CD14-positive monocyte (primary cell): ENCODE data around the gene AFF3. TPM values are rescaled to one million over a fixed set of nuclear protein-coding genes. Genes with fewer than 3 reads are reported as not detected.

Experiments used
- DNase-seq, 3 donors: peaks; one replicate each; pipeline ENCODE4 v3.0.0-alpha.2; 2011 to 2022
- H2AFZ ChIP-seq: 2 replicates; pipeline ENCODE4 v1.6.0; 2012; ENCODE audit warnings: mild to moderate bottlenecking, low read depth, low read length, inconsistent platforms; ENCODE audit not compliant: insufficient read depth, poor library complexity, severe bottlenecking
- H3K27ac ChIP-seq, 2 donors: 1 replicate in 1 of 2; 2 replicates in 1 of 2; pipeline ENCODE4 v1.5.1; 2012 to 2013; ENCODE audit warnings: low read length in 2 of 2, control low read depth in 1 of 2, inconsistent platforms in 1 of 2, low read depth in 1 of 2, mild to moderate bottlenecking in 1 of 2
- H3K27me3 ChIP-seq, 2 donors: one replicate each; pipeline versions ENCODE4 v1.6.0 to v1.6.1; 2011 to 2013; ENCODE audit warnings: low read length in 2 of 2; ENCODE audit not compliant: control insufficient read depth in 2 of 2, insufficient read depth in 2 of 2
- H3K36me3 ChIP-seq, 2 donors: replicated peaks in 1 of 2; 1 replicate in 1 of 2; 2 replicates in 1 of 2; pipeline versions ENCODE4 v1.5.1 to v1.6.1; 2012 to 2013; ENCODE audit warnings: low read length in 2 of 2, control low read depth in 1 of 2, inconsistent platforms in 1 of 2, mild to moderate bottlenecking in 1 of 2; ENCODE audit not compliant: insufficient read depth in 2 of 2, control insufficient read depth in 1 of 2
- H3K4me1 ChIP-seq, 2 donors: 1 replicate in 1 of 2; 2 replicates in 1 of 2; pipeline versions ENCODE4 v1.5.1 to v1.6.1; 2012 to 2013; ENCODE audit warnings: low read length in 2 of 2, control low read depth in 1 of 2, inconsistent platforms in 1 of 2, mild to moderate bottlenecking in 1 of 2, moderate library complexity in 1 of 2; ENCODE audit not compliant: insufficient read depth in 2 of 2, control insufficient read depth in 1 of 2
- H3K4me2 ChIP-seq: replicated peaks from 2 replicates; pipeline ENCODE3; 2012; ENCODE audit warnings: low read length, moderate library complexity, mild to moderate bottlenecking; ENCODE audit not compliant: poor library complexity, severe bottlenecking; ENCODE audit errors: extremely low read depth
- H3K4me3 ChIP-seq, 3 experiments: fragments of 200-600 bp in 1 of 3; sonication (generic) in 1 of 3; replicated peaks in 1 of 3; 1 replicate in 2 of 3; 2 replicates in 1 of 3; pipeline ENCODE4 v1.5.1; 2011 to 2013; ENCODE audit warnings: low read length in 3 of 3, mild to moderate bottlenecking in 3 of 3, control low read depth in 2 of 3, low read depth in 2 of 3, inconsistent platforms in 1 of 3, moderate library complexity in 1 of 3
- H3K79me2 ChIP-seq: 2 replicates; pipeline ENCODE4 v1.6.0; 2012; ENCODE audit warnings: mild to moderate bottlenecking, control low read depth, inconsistent platforms, low read length, moderate library complexity; ENCODE audit not compliant: insufficient read depth
- H3K9ac ChIP-seq: 2 replicates; pipeline ENCODE4 v1.6.0; 2017; ENCODE audit warnings: low read length, mild to moderate bottlenecking; ENCODE audit not compliant: insufficient read depth, poor library complexity, severe bottlenecking
- H3K9me3 ChIP-seq, 2 donors: replicated peaks in 1 of 2; 1 replicate in 1 of 2; 2 replicates in 1 of 2; pipeline versions ENCODE4 v1.5.1 to v1.6.1; 2012 to 2013; ENCODE audit warnings: low read length in 2 of 2, control low read depth in 1 of 2; ENCODE audit not compliant: control insufficient read depth in 1 of 2, insufficient read depth in 1 of 2
- H4K20me1 ChIP-seq: 2 replicates; pipeline ENCODE4 v1.6.0; 2012; ENCODE audit warnings: mild to moderate bottlenecking, low read length, control low read depth, moderate library complexity; ENCODE audit not compliant: insufficient read depth
- H3K27ac Mint-ChIP-seq, 7 donors: one replicate each; pipeline ENCODE4 v1.8.0; 2020; ENCODE audit warnings: mild to moderate bottlenecking in 7 of 7, mixed read lengths in 7 of 7, moderate library complexity in 6 of 7, inconsistent platforms in 2 of 7
- H3K27me3 Mint-ChIP-seq, 3 donors: one replicate each; pipeline ENCODE4 v1.8.0; 2021 to 2022; ENCODE audit warnings: low read depth in 3 of 3, mild to moderate bottlenecking in 3 of 3, mixed read lengths in 3 of 3, moderate library complexity in 3 of 3, inconsistent platforms in 1 of 3
- H3K36me3 Mint-ChIP-seq, 2 donors: one replicate each; pipeline ENCODE4 v1.8.0; 2020; ENCODE audit warnings: mixed read lengths in 2 of 2, inconsistent platforms in 1 of 2, mild to moderate bottlenecking in 1 of 2
- H3K4me1 Mint-ChIP-seq: one replicate; pipeline ENCODE4 v1.8.0; 2020; ENCODE audit warnings: mild to moderate bottlenecking, mixed read lengths
- H3K4me3 Mint-ChIP-seq, 2 donors: one replicate each; pipeline ENCODE4 v1.8.0; 2020; ENCODE audit warnings: mild to moderate bottlenecking in 2 of 2, mixed read lengths in 2 of 2, moderate library complexity in 1 of 2
- H3K9me3 Mint-ChIP-seq, 7 donors: one replicate each; pipeline ENCODE4 v1.8.0; 2020 to 2022; ENCODE audit warnings: mixed read lengths in 7 of 7, mild to moderate bottlenecking in 6 of 7, moderate library complexity in 6 of 7, inconsistent platforms in 2 of 7
- WGBS: methylation state at CpG from one replicate; pipeline ENCODE4 v1.1.5; 2013; ENCODE audit warnings: missing lambda C conversion rate; ENCODE audit not compliant: insufficient coverage; 5-methylcytosine and 5-hydroxymethylcytosine counted together
- intact Hi-C, 2 donors: fragments of 100-400 bp; cut with micrococcal nuclease; formaldehyde crosslinking; loops; one replicate each; pipeline versions ENCODE4 v1.15.0 to v1.15.1; 2023
- polyA plus RNA-seq, 3 donors: library from polyadenylated mRNA; depleted of rRNA in 1 of 3; unstranded in 2 of 3; stranded (reverse) in 1 of 3; fragments of 300-500 nt in 2 of 3; fragments of >200 nt in 1 of 3; fragmentation: Illumina TruSeq in 2 of 3; gene quantifications; 1 replicate in 2 of 3; 2 replicates in 1 of 3; pipeline ENCODE4 v1.2.3, GENCODE V29; 2012 to 2021
- TF ChIP-seq, protein P1 (sequence below): fragments of 200-600 bp; IDR thresholded peaks from one replicate; pipeline ENCODE4 v1.8.0; 2022; ENCODE audit warnings: antibody characterized with exemption, mild to moderate bottlenecking

Gene AFF3
- polyA plus RNA-seq, 3 donors: 0.17 to 4.1 (median 0.49) TPM

DNA sequence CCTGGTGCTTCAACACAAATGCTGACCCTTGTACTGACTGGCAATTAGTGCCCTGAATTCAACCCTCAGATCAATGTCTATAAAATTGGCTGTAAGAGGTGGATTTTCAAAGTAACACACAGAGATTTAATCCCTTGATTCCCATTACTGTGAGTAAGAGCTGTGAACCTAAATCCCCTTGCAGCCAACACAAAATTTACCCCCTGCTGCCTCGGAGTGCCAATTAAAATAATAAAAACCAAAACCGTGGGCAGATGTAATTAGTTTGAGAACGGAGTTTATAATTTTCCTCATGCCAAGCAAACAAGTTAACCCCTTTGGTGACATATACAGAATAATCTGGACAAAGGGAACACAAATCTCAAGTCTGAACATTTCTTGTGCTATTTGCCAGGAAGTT is 596.8 kb downstream of the AFF3 start:
- H3K4me2 ChIP-seq: no peak overlapping the region
- H4K20me1 ChIP-seq: no peaks in the 10 kb centered on the region
- no peaks in the 10 kb centered on the region for H3K9me3 ChIP-seq
- no peaks in the 10 kb centered on the region for H3K79me2 ChIP-seq
- H3K27me3 ChIP-seq: no peaks in the 10 kb centered on the region
- intact Hi-C loops: no loop called here
- no CpG with 5 or more reads among the region's 3 CpGs for WGBS
- H3K4me3 ChIP-seq: no peak overlapping the region
- Mint-ChIP-seq H3K9me3 (peaks cover 0 to 2% (median 0%) of the 10 kb centered on the region in 7 donors), H3K27me3 (peaks cover 0 to 2% (median 0%) of the 10 kb centered on the region in 3 donors), H3K4me3 (no peak overlapping the region), H3K36me3 (peaks cover 10 to 24% of the 10 kb centered on the region in 2 donors), H3K4me1 (peaks cover 4% of the 10 kb centered on the region), H3K27ac (no peak overlapping the region)
- H3K27ac ChIP-seq: no peak overlapping the region
- no peak overlapping the region for H3K9ac ChIP-seq
- no peak overlapping the region for H2AFZ ChIP-seq
- H3K36me3 ChIP-seq: peaks cover 0 to 5% of the 10 kb centered on the region in 2 donors
- DNase-seq: no peak
- TF ChIP-seq, protein P1, sequence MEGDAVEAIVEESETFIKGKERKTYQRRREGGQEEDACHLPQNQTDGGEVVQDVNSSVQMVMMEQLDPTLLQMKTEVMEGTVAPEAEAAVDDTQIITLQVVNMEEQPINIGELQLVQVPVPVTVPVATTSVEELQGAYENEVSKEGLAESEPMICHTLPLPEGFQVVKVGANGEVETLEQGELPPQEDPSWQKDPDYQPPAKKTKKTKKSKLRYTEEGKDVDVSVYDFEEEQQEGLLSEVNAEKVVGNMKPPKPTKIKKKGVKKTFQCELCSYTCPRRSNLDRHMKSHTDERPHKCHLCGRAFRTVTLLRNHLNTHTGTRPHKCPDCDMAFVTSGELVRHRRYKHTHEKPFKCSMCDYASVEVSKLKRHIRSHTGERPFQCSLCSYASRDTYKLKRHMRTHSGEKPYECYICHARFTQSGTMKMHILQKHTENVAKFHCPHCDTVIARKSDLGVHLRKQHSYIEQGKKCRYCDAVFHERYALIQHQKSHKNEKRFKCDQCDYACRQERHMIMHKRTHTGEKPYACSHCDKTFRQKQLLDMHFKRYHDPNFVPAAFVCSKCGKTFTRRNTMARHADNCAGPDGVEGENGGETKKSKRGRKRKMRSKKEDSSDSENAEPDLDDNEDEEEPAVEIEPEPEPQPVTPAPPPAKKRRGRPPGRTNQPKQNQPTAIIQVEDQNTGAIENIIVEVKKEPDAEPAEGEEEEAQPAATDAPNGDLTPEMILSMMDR: no peak
- no peaks in the 10 kb centered on the region for H3K4me1 ChIP-seq

DNA sequence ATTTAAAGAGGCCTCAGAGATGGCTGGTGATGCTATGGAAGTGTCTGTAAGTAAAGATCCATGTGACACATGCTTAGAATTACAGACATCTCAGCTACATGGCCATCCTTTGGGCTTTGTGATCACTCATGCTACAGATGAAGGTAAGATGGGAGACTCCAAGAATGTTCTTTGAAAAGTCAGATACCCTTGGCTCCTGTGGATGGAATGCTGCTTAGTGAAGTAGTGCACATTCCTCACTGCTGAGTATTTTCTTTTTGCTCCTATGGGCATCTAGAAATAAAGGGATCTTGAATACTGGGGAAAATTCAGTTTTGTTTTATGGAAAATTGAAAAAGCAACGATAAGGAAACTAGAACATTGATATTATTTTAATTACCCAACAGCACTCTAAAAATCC is 597.3 kb downstream of the AFF3 start:
- H3K27ac ChIP-seq: no peak overlapping the region
- Mint-ChIP-seq H3K27ac (no peak overlapping the region), H3K27me3 (peaks cover 0 to 7% (median 0%) of the 10 kb centered on the region in 3 donors), H3K36me3 (peaks cover 9 to 21% of the 10 kb centered on the region in 2 donors), H3K4me3 (no peak overlapping the region), H3K9me3 (peaks cover 0 to 2% (median 0%) of the 10 kb centered on the region in 7 donors), H3K4me1 (peaks cover 4% of the 10 kb centered on the region)
- no peaks in the 10 kb centered on the region for H3K36me3 ChIP-seq
- no peaks in the 10 kb centered on the region for H3K27me3 ChIP-seq
- H4K20me1 ChIP-seq: no peaks in the 10 kb centered on the region
- intact Hi-C loops: no loop called here
- no peaks in the 10 kb centered on the region for H3K79me2 ChIP-seq
- no peak overlapping the region for H3K4me2 ChIP-seq
- H3K9ac ChIP-seq: no peak overlapping the region
- DNase-seq: no peak
- TF ChIP-seq, protein P1: no peak
- H2AFZ ChIP-seq: no peak overlapping the region
- WGBS: no CpG with 5 or more reads among the region's 1 CpG
- H3K4me3 ChIP-seq: no peak overlapping the region
- H3K9me3 ChIP-seq: no peaks in the 10 kb centered on the region
- H3K4me1 ChIP-seq: no peaks in the 10 kb centered on the region
